Bronchial epithelial cell (primary cell): ENCODE measurements around the gene ZNF438. TPM values are rescaled to one million over a fixed set of nuclear protein-coding genes. Genes with fewer than 3 reads are reported as not detected.

Experiments
- DNase-seq: peaks from one replicate; pipeline ENCODE4 v3.0.0-alpha.2; 2010; ENCODE audit warnings: low read depth
- FAIRE-seq: peaks from 2 replicates; lab custom pipeline; 2011; peaks lifted over from hg19 to GRCh38; lab: Jason Lieb, UNC
- H3K27me3 ChIP-seq: 2 replicates; pipeline ENCODE4 v1.5.1; 2011; ENCODE audit warnings: low read length; ENCODE audit not compliant: control insufficient read depth, insufficient read depth
- H3K36me3 ChIP-seq: 2 replicates; pipeline ENCODE4 v1.5.1; 2011; ENCODE audit warnings: low read length; ENCODE audit not compliant: control insufficient read depth, insufficient read depth
- H3K4me3 ChIP-seq: 2 replicates; pipeline ENCODE4 v1.5.1; 2011; ENCODE audit warnings: mild to moderate bottlenecking, low read depth, low read length, control low read depth
- total RNA-seq: library from RNA; depleted of rRNA; stranded (reverse); fragments of >200 nt; gene quantifications from 2 replicates; pipeline ENCODE4 v1.2.1, GENCODE V29; 2014
- TF ChIP-seq, protein P1 (sequence below): IDR thresholded peaks from 2 replicates; pipeline ENCODE4 v1.5.1; 2011; ENCODE audit warnings: mild to moderate bottlenecking, moderate library complexity, low read length, control low read depth, inconsistent platforms; ENCODE audit not compliant: insufficient read depth, severe bottlenecking

Gene ZNF438
- total RNA-seq, 1 donor from 2014 or later: 0.79 TPM

DNA sequence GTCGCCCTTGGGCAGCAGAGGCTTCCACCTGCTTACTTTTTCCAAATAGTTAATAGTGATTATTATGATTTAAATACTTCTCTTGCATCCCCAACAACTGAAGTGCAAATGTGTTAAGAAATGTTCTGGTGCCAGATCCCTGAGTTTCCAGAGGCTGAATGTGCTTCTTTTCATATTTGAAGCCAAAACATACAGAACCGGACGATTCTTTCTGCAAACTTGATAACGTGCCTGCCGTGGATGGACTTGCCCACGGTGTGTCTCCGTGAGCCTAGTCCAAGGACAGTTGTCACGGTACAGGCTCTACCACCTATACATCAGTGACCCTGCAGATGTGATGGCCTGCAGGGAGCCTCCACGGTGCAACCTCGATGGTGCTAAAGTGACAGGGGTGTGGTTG lies 203.5 kb downstream of the ZNF438 start:
- no peak for FAIRE-seq
- TF ChIP-seq, protein P1, sequence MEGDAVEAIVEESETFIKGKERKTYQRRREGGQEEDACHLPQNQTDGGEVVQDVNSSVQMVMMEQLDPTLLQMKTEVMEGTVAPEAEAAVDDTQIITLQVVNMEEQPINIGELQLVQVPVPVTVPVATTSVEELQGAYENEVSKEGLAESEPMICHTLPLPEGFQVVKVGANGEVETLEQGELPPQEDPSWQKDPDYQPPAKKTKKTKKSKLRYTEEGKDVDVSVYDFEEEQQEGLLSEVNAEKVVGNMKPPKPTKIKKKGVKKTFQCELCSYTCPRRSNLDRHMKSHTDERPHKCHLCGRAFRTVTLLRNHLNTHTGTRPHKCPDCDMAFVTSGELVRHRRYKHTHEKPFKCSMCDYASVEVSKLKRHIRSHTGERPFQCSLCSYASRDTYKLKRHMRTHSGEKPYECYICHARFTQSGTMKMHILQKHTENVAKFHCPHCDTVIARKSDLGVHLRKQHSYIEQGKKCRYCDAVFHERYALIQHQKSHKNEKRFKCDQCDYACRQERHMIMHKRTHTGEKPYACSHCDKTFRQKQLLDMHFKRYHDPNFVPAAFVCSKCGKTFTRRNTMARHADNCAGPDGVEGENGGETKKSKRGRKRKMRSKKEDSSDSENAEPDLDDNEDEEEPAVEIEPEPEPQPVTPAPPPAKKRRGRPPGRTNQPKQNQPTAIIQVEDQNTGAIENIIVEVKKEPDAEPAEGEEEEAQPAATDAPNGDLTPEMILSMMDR: no peak
- Histone ChIP-seq H3K4me3 (no peak overlapping the region), H3K36me3 (no peaks in the 10 kb centered on the region), H3K27me3 (no peaks in the 10 kb centered on the region)
- no peak for DNase-seq

GRCh38 chr10:30827531-30828120 lies 204.0 kb downstream of the ZNF438 start:
- DNase-seq: peak; percentile 47
- TF ChIP-seq, protein P1: no peak
- Histone ChIP-seq H3K36me3 (no peaks in the 10 kb centered on the region), H3K27me3 (no peaks in the 10 kb centered on the region), H3K4me3 (no peak overlapping the region)
- FAIRE-seq: no peak

- no peaks in the 10 kb centered on the region for H3K27me3 ChIP-seq
- DNase-seq: no peak
- TF ChIP-seq, protein P1: no peak
- no peak overlapping the region for H3K4me3 ChIP-seq
- FAIRE-seq: no peak
- no peaks in the 10 kb centered on the region for H3K36me3 ChIP-seq
Measured at GRCh38 chr10:30826679-30827078, 205.0 kb downstream of the ZNF438 start.

- TF ChIP-seq, protein P1: no peak
- Histone ChIP-seq H3K36me3 (no peaks in the 10 kb centered on the region), H3K27me3 (no peaks in the 10 kb centered on the region), H3K4me3 (no peak overlapping the region)
- no peak for DNase-seq
- FAIRE-seq: no peak
Measured at GRCh38 chr10:30825495-30825894, 206.2 kb downstream of the ZNF438 start.

DNA sequence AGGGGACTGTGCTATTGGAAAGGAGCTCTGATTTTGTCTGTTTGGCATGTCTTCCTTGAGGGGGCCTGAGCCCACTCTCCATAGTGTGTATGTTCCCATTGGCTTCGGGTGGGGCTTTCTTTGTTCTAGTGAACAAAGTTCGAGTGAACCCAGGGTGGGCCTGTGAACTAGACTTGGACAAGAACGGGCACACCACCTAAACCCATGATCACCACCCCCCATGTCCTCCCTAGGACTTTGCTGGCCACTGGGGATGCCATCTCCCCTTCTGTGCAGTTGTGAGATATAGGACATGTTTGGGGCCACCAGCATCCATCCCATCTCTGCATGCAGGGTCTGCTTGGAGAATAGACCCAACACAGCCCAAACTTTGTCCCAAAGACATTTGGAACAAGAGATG lies 206.6 kb downstream of the ZNF438 start:
- TF ChIP-seq, protein P1: no peak
- DNase-seq (no peak), FAIRE-seq (no peak)

DNA sequence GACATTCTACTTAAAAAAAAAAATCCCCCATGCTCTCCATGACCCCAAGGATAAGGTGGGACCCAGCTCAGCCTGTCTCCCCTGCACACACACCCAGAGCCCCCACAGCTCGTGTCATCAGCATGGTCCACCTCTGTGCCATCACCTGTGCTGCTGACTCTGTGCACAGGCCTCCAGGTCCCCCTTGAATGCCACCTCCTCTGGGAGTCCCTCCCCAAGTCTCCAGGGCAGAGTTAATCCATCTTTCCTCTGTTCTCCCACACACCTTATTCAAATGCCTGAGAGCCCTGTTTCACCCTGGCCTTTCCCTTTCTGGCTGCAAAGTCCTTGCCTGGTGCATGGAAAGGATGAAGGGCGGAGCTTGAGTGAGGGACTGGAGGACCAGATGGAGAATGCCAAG lies 208.0 kb downstream of the ZNF438 start:
- Histone ChIP-seq H3K36me3 (no peaks in the 10 kb centered on the region), H3K27me3 (no peaks in the 10 kb centered on the region), H3K4me3 (no peak overlapping the region)
- no peak for DNase-seq
- no peak for FAIRE-seq
- TF ChIP-seq, protein P1: no peak

More for the DNA sequence above, 206.6 kb downstream of the ZNF438 start:
- H3K27me3 ChIP-seq: no peaks in the 10 kb centered on the region
- H3K36me3 ChIP-seq: no peaks in the 10 kb centered on the region
- no peak overlapping the region for H3K4me3 ChIP-seq
